ENCODE results near the gene IL17RB.

Gene IL17RB

DNA sequence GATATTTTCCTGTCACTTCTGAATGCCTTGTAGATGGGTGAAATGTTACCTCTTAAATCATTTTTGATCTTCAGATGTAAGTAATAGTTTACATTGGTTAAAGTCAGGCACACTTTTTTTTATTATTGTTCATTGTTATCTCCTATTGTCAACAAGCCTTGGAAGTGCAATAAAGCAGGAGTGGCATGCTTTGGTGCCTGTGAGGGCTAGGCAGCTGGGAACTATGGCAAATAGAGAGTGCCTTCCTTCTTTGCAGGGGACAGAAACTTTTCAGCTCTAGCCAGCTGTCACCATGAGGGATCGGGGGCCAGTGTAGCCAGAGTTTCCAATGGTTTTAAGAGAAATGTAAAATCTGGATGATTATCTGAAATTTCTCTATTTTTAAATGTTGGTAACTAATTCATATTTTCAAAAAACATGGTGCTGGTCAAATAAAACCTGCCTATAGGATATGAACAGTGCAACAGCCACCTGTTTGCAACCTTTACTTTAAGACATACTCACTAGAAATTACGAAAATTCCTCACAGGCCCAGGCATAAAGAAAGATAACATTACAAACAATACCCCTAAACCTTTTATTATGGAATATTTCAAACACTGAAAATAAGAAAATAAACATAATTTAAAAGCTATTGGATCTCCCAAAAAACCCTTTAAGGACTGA is 54.4 kb downstream of the IL17RB start:
- DNase-seq (ENCODE audit: extremely low read depth, low read depth) = no peak
- no peak for TF ChIP-seq CTCF (IDR thresholded peaks at IDR 0.05; ENCODE audit: low read depth, low read length)

DNA sequence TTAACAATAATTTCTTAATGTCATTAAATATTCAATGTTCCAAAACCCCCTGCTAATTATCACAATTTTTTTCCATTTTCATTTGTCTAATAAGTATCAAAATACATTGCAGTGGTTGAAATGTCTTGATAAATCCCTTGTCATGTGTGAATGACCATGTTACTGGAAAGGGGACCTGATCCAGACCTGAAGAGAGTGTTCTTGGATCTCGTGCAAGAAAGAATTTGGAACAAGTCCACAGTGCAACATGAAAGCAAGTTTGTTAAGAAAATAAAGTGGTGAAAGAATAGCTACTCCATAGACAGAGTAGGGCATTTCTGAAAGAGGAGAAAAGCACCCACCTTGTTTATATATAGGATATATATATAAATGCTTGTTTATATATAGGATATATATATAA is 55.7 kb downstream of the IL17RB start:
- no peak for TF ChIP-seq CTCF (IDR thresholded peaks at IDR 0.05; ENCODE audit: low read depth, low read length)
- DNase-seq (ENCODE audit: extremely low read depth, low read depth) = no peak

GRCh38 chr3:53902711-53903110 is 56.3 kb downstream of the IL17RB start:
- no peak for DNase-seq (ENCODE audit: extremely low read depth, low read depth)
- no peak for TF ChIP-seq CTCF (IDR thresholded peaks at IDR 0.05; ENCODE audit: low read depth, low read length)

DNA sequence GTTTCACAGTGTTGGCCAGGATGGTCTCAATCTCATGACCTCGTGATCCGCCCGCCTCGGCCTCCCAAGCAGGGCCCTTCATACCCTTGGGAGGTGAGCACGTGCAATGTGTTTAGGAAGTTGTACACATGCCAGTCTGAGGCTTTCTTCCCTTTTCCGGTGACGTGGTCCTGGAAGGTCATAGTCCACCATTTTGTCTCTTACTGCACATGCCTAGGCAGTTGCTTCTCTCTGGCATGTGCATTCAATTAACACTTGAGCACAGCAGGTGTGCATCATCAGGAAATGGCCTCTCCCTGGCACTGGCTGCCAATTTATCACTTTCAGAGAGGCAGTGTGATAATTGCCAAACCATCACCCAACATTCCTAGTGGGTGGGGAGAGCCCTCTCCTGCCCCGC is 67.0 kb downstream of the IL17RB start:
- no peak for DNase-seq (ENCODE audit: extremely low read depth, low read depth)
- TF ChIP-seq CTCF (IDR thresholded peaks at IDR 0.05; ENCODE audit: low read depth, low read length) = no peak
